CD1c-positive myeloid dendritic cell (primary cell): ENCODE data around the gene MAP7.

Experiments
- DNase-seq: peaks from one replicate; pipeline ENCODE4 v3.0.0-alpha.2; 2016; ENCODE audit errors: extremely low spot score

The MAP7 gene

GRCh38 chr6:136564180-136564579 is 14.0 kb upstream of the MAP7 start:
- no peak for DNase-seq

GRCh38 chr6:136563386-136564152 is 13.3 kb upstream of the MAP7 start:
- no peak for DNase-seq

DNA sequence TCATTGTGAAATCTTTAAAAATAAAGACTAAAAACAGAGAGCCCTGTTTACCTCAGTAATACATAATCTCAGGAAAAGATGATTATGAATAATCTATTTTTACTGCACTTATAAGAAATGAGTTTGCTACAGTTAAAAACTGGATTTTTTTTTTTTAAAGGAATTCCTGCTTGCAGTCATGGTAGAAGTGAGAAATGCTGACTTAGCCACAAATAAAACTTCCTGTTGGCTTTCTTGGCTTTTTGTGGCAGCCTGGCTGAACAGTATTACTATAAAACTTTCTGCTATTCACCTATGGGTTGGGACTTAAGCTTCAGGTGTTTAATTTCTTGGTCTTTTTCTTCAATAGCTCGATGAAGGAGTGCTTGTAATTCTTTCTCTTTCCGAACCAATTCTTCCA is 12.0 kb upstream of the MAP7 start:
- DNase-seq: no peak

DNA sequence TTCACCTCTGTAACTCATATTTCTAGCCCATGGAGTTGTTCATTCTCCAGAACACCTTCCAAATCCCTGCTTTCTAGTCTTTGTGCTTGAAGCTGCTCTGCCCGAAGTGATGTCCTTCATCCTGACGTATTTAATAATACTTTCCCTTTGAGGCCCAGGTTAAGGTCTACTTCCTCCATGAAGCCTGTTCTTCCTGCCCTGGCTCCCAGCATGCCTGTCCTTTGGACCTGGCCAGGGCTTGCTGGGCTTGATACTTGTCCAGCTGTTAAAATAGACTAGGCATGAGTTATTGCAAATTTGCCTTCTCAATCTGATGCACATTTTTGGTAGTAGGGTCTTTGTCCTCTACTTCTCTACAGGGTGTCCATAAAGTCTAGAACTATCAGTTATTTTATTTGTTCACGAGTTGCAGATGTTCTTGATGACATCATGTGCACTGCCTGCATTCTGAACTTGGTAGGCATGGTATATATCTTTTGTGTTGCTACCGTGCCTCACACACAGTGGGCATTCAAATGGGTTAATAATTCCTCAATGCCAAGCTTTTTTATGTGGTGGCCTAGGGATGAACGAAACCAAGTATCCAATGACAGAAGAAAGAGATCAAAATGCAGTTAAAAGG is 3.1 kb upstream of the MAP7 start:
- DNase-seq: no peak

DNA sequence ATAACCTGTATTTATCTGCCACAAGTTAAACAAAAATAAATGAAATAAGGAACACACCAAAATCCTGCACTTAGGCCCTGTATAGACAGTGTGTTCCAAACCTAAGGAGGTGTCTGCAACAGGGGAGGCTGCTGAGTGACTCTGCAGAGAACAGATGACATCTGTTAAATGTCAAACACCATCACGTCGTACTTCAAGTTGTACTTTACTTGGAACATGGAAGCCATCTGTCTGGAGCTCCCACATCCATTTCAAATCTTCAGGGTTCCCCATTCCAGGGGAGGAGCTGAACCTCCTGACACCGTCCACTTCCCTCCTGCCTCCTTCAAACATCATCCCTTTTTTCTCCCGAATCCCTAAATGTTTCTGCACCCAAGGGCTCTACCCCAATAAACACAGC is 1.8 kb upstream of the MAP7 start:
- no peak for DNase-seq

- DNase-seq: no peak
Measured at GRCh38 chr6:136551103-136551502, 881 bp upstream of the MAP7 start.

- no peak for DNase-seq
Measured at GRCh38 chr6:136550045-136550329, 235 bp downstream of the MAP7 start.

DNA sequence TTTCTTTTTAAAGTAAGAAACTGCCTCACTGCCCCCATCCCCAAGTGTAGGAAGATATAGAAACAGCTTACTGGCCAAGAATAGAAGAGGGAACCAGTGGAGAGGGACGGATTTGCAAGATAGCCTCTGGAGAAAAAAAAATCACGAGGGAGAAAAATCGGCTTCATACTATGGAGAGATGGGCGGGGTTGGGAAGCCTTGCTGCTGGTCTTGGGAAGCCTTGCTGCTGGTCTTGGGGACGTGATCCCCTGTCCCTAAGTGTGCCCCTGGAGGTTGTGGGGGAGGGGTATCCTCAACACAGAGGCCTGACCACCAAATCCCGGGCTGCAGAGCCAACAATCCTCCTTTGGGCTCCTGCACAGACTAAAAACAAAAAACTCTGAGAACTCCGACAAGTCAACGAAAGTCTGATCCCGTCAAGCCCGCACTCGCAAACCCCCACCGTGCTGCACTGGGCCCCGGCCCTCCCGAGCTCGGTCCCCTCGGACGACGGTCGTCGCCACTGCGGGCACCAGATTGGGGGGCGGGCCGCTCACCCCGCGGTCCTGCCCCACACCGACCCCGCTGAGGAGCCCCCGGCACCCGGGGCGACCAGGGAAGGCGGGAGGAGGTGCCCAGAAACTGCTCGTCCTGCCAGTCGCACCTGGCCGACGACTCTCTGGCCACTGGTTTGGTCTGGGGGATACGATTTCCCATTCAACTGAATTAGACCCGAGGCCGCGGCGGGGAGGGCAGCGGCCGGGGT is 750 bp downstream of the MAP7 start:
- DNase-seq: no peak

DNA sequence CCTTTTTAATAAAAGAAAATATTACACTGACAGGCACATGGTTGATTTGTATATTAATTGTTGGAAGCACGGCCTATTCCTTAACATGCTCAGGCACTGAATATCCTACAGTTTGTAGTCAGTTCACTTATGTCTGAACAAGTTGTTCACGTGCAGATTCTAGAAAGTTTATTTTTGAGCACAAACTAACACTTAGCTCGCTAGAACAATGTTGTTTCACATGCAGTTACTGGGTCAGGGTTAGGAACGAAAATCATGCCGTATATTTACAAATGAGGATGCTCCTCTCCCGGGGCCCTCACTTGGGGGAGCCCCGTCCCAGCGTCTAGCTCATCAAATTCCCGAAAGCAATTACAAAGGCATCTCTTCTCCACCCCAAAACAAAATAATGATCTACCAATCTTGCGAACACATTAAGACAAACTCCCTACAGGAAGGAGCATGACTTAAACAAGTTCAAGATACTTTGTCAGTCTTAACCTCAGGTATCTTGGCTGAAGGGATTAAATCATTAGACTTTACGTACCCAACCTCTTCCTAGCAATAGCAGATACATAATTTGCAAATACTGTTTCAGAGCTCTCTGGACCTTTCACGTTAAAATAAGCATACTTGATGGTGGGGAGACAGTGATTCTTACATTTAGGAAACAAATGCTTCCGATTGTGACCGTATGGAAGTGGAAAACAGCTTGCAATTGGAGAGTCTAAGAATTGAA is 1.5 kb downstream of the MAP7 start:
- DNase-seq: no peak

- no peak for DNase-seq
Measured at GRCh38 chr6:136547871-136548270, 2.4 kb downstream of the MAP7 start.

GRCh38 chr6:136547336-136547735 is 2.9 kb downstream of the MAP7 start:
- peak; percentile 20 for DNase-seq

DNA sequence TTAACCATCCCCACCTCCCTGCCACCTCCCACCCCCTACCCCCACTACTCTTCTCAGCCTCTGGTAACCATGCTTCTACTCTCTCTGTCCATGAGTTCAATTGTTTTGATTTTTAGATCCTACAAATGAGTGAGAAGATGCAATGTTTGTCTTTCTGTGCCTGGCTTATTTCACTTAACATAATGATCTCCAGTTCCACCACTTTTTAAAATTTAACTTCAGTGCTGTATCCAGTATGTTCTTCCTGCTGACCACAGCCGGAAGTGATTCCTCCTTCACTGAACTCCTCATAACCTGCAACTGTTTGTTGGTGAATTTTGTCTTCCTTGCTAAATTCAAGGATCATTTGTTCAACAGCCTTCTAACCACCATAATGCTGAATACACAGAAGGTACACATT is 3.9 kb downstream of the MAP7 start:
- no peak for DNase-seq

- DNase-seq: no peak
Measured at GRCh38 chr6:136544326-136544725, 5.9 kb downstream of the MAP7 start.

- DNase-seq: no peak
Measured at GRCh38 chr6:136541395-136541794, 8.8 kb downstream of the MAP7 start.

GRCh38 chr6:136539967-136540652 is 10.1 kb downstream of the MAP7 start:
- DNase-seq: no peak

DNA sequence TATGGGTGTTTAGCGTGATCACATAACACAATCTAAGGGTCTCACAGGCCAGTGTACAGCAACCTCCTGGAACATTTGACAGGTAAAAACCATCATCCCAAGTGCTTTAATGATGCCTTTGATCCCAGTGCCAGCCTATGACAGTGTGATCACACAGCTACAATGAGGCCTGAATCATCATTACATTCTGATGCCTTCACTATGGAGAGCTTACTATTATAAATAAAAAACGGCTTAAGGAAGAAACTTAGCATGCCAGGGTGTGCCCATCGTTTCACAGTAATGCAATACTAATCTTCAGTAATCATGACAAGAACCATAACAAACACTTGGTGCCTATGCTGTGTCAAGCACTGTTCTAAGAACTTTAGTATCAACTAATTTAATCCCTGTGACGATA is 11.4 kb downstream of the MAP7 start:
- no peak for DNase-seq

GRCh38 chr6:136535880-136536650 is 14.2 kb downstream of the MAP7 start:
- DNase-seq: no peak

GRCh38 chr6:136535017-136535765 is 15.0 kb downstream of the MAP7 start:
- no peak for DNase-seq

- DNase-seq: no peak
Measured at GRCh38 chr6:136534268-136534667, 16.0 kb downstream of the MAP7 start.

- no peak for DNase-seq
Measured at GRCh38 chr6:136533487-136533886, 16.7 kb downstream of the MAP7 start.
